Measurements from ENCODE around the gene TP53RK. TPM values are rescaled to one million over a fixed set of nuclear protein-coding genes. Genes with fewer than 3 reads are reported as not detected.

Gene TP53RK
- total and polyA plus RNA-seq, 2 of the 13 experiments (the other 11 are each of a cell fraction or from before 2014, with no cell fraction given): 12.9 to 25.5 TPM

GRCh38 chr20:46670585-46671584 lies 18.4 kb downstream of the TP53RK start (continued):
- TF ChIP-seq SPEN (CRISPR knock-in tag; IDR thresholded peaks at IDR 0.05; ENCODE audit: low read depth) (peak; percentile 47; the same call in 1 of the 2 replicates), HINFP (CRISPR knock-in tag; IDR thresholded peaks at IDR 0.05; ENCODE audit: low read depth) (no peak; the same call in 1 of the 2 replicates), ZZZ3 (CRISPR knock-in tag; IDR thresholded peaks at IDR 0.05; ENCODE audit: borderline replicate concordance) (no peak), ZNF572 (CRISPR knock-in tag; IDR thresholded peaks at IDR 0.05) (no peak), ZBTB43 (CRISPR knock-in tag; conservative IDR thresholded peaks at IDR 0.05) (peak; percentile 78), HOXA3 (CRISPR knock-in tag; IDR thresholded peaks at IDR 0.05) (peak; percentile 92), WIZ (CRISPR knock-in tag; IDR thresholded peaks at IDR 0.05) (peak; percentile 94; the same call in 1 of the 2 replicates), SOX6 (IDR thresholded peaks at IDR 0.05) (no peak), SOX6 (CRISPR knock-in tag; IDR thresholded peaks at IDR 0.05) (peak; percentile 98), ZNF598 (CRISPR knock-in tag; IDR thresholded peaks at IDR 0.05; ENCODE audit: borderline replicate concordance) (no peak), AKNA (CRISPR knock-in tag; IDR thresholded peaks at IDR 0.05; ENCODE audit: borderline replicate concordance) (no peak), SIX1 (CRISPR knock-in tag; IDR thresholded peaks at IDR 0.05; ENCODE audit: borderline replicate concordance) (peak; percentile 81; the same call in 1 of the 2 replicates), CEBPB (IDR thresholded peaks at IDR 0.05; ENCODE audit: borderline replicate concordance, low read depth, low read length) (peak; percentile 70; the same call in 1 of the 2 replicates), ISL2 (CRISPR knock-in tag; IDR thresholded peaks at IDR 0.05) (peak; percentile 99), ZNF205 (CRISPR knock-in tag; IDR thresholded peaks at IDR 0.05) (peak; percentile 88; the same call in 1 of the 2 replicates), ZNF614 (CRISPR knock-in tag; IDR thresholded peaks at IDR 0.05; ENCODE audit: borderline replicate concordance) (peak; percentile 95), SP1 (IDR thresholded peaks at IDR 0.05) (no peak), SP1 (CRISPR knock-in tag; IDR thresholded peaks at IDR 0.05) (no peak), NFIB (CRISPR knock-in tag; IDR thresholded peaks at IDR 0.05; ENCODE audit: borderline replicate concordance) (peak; percentile 97), ZNF672 (CRISPR knock-in tag; IDR thresholded peaks at IDR 0.05) (no peak)

All from HepG2 (cell line).